ENCODE measurements around the gene PRICKLE3.

Gene PRICKLE3

DNA sequence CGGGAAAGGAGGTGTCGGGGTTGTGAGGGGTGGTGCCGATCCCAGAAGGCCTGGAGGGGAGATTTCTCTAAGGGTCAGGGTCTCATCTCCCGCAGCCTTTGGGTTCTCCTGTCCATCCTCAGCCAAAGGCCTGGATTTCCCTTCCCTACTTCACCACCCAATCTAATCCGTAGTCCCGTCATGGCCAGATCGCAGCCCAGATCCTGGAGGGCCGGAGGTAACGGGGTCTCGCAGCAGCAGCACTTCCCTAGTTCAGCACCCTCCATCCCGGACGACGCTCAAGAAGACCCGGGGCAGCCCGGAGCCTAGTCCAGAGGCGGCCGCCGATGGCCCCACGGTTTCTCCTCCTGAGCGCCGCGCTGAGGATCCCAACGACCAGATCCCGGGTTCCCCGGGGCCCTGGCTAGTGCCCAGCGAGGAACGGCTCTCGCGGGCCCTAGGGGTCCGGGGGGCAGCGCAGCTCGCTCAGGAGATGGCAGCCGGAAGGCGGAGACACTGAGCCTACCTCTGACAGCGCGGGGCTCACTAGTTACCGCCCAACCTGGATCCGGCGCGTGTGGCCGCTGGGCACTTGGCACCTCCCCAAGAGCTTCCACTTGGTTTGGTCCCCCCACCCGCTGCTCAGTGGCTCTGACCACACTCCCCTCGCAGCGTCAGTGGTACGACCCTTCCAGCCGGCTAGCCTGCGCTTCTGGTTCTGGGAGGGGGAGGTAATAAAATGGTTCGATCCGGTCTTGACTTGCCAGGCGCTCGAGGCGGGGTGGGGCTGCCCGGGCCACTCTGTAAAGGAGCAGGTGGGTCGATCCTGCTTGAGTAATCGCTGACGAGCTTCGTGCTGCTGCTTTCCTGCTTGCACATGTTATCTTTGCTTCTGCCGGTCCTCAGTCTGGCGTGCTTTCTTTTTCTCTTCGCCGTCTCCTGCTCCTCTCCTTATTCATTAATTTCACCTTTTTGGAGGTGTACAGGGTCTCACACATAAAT is 20.0 kb downstream of the PRICKLE3 start:
- TF ChIP-seq, protein P1, sequence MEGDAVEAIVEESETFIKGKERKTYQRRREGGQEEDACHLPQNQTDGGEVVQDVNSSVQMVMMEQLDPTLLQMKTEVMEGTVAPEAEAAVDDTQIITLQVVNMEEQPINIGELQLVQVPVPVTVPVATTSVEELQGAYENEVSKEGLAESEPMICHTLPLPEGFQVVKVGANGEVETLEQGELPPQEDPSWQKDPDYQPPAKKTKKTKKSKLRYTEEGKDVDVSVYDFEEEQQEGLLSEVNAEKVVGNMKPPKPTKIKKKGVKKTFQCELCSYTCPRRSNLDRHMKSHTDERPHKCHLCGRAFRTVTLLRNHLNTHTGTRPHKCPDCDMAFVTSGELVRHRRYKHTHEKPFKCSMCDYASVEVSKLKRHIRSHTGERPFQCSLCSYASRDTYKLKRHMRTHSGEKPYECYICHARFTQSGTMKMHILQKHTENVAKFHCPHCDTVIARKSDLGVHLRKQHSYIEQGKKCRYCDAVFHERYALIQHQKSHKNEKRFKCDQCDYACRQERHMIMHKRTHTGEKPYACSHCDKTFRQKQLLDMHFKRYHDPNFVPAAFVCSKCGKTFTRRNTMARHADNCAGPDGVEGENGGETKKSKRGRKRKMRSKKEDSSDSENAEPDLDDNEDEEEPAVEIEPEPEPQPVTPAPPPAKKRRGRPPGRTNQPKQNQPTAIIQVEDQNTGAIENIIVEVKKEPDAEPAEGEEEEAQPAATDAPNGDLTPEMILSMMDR (conservative IDR thresholded peaks at IDR 0.05; ENCODE audit: low read depth, low read length) = peak; percentile 34
- peak overlapping the region; percentile 48 for H3K4me3 ChIP-seq (ENCODE audit: low read depth, low read length)
- peak; percentile 86 for DNase-seq (ENCODE audit: low read depth)

DNA sequence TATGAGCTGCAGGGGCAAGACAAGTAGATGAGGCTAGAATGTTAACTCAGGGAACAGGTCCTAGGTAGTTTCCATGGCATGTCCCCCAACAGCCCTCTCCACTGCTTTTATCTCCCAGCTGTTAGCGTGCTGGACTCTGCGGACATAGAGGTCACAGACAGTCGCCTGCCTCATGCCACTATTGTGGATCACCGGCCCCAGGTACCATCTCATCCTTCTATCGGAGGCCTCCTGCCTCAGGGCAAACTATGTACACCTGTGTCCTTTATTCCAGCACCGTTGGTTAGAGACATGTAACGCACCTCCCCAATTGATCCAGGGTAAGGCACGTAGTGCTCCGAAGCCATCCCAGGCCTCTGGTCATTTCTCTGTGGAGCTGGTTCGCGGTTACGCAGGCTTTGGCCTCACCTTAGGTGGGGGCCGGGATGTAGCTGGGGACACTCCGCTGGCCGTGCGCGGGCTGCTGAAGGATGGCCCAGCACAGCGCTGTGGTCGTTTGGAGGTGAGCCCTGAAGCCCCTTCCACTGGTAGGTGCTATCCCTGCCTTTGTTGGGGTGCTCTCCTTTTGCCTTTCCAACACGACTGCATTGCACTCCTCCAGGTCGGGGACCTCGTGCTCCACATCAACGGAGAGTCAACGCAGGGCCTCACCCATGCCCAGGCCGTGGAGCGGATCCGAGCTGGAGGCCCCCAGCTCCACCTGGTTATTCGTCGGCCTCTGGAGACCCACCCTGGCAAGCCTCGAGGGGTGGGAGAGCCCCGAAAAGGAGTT is 21.4 kb downstream of the PRICKLE3 start:
- H3K4me3 ChIP-seq (ENCODE audit: low read depth, low read length) = no peak overlapping the region
- DNase-seq (ENCODE audit: low read depth) = no peak
- TF ChIP-seq, protein P1 (conservative IDR thresholded peaks at IDR 0.05; ENCODE audit: low read depth, low read length) = no peak

DNA sequence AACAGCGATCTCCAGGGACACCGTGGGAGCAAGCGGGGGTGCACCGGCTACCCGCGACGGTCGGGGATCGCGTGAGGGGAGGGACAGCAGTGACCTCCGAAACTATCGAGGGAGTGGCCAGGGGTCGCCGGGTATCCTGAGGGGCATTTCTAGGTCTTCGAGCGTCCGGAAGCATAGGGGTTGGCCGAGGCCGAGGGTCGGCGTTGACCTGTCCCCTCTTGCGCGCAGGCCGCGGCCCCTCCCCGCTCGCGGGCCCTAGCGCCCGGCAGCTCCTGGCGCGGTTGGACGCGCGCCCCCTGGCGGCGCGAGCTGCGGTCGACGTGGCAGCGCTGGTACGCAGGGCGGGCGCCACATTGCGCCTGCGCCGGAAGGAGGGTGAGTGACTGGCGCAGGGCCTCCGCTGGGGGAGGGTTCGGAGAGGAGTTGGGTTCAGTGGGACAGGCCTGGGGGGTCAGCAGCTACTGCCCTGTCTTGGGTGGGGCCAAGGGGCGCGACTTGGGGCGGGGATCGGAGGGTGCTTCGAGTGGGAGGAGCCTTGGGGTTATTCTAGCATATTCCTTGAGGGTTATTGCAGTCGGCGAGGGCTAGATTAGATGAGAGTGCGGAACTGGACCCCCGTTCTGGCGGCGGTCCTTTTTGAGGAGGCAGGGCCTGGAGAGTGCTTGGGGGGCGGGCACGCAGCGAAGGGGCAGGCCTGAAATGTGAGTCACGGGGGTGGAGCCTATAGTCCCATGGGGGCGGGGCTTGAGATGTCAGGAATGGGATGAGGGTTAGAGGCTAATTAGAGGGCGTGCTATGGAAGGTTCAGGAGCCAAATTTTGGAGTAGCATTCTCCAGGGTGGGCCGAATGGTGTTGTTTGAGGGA is 22.4 kb downstream of the PRICKLE3 start:
- DNase-seq (ENCODE audit: low read depth) = peak; percentile 85
- TF ChIP-seq, protein P1 (conservative IDR thresholded peaks at IDR 0.05; ENCODE audit: low read depth, low read length) = peak; percentile 34
- H3K4me3 ChIP-seq (ENCODE audit: low read depth, low read length) = peak overlapping the region; percentile 57

DNA sequence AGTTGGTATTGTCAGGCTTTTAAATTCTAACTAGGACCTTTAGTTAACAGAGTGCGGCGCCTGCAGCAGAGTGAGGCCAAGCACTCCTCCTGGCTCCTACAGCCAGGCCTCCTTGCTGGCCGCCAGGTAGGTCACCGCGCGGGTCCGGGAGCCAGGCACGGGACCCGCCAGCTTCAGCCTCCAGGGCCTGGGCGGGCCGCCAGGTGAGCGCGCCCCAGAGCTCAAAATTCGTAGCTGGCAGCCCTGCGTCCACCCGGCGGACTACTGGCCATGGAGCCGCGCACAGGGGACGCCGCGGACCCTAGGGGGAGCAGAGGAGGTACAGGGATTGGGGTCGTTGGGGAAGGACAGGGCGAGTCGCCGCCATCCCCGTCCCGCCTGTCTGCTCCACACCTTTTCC is 23.6 kb downstream of the PRICKLE3 start, which contains the start of gene MAGIX:
Gene MAGIX, plus strand, starts transcription at position 139 of the 400 bp plus-strand sequence. Its CDS starts 132 bp downstream, at position 271.
- no peak for DNase-seq (ENCODE audit: low read depth)
- TF ChIP-seq, protein P1 (conservative IDR thresholded peaks at IDR 0.05; ENCODE audit: low read depth, low read length) = no peak
- H3K4me3 ChIP-seq (ENCODE audit: low read depth, low read length) = peak within 1 kb of the TSS; percentile 57

DNA sequence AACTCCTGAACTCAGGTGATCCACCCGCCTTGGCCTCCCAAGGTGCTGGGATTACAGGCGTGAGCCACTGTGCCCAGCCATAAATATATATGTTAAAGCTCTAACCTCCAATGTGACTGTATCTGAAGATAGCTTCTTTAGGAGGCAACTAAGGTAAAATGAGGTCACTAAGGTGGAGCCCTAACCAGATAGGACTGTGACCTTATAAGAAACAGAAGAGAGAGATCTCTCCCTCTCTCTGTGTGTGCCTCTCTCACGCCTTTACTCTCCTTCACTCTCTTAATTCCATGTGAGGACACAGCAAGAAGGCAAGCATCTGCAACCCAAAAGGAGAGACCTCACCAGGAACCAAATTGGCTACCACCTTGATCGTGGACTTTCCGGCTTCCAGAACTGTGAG is 24.5 kb downstream of the PRICKLE3 start:
- no peak for DNase-seq (ENCODE audit: low read depth)
- H3K4me3 ChIP-seq (ENCODE audit: low read depth, low read length) = no peak overlapping the region
- TF ChIP-seq, protein P1 (conservative IDR thresholded peaks at IDR 0.05; ENCODE audit: low read depth, low read length) = no peak

DNA sequence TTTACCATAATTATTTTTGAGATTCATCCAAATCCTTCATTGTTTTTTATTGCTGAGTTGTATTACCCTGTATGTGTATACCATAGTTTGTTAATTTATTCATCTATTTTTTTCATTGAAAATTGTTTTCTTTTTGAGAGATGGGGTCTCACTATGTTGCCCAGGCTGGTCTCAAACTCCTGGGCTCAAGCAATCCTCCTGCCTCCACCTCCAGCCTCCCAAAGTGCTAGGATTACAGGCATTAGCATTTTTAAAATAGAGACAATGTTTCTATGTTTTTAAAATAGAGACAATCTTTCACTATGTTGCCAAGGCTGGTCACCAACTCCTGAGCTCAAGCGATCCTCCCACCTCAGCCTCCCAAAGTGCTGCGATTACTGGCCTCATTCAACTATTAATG is 25.3 kb downstream of the PRICKLE3 start:
- no peak overlapping the region for H3K4me3 ChIP-seq (ENCODE audit: low read depth, low read length)
- TF ChIP-seq, protein P1 (conservative IDR thresholded peaks at IDR 0.05; ENCODE audit: low read depth, low read length) = no peak
- no peak for DNase-seq (ENCODE audit: low read depth)
